Measurements from ENCODE around the gene TUBE1.

Gene TUBE1

GRCh38 chr6:112027942-112028674, 59.2 kb downstream of the TUBE1 start:
- no peak overlapping the region for H3K27ac ChIP-seq
- TF ChIP-seq ZFX (IDR thresholded peaks at IDR 0.05; ENCODE audit: borderline replicate concordance) = no peak
- TF ChIP-seq, protein P1, sequence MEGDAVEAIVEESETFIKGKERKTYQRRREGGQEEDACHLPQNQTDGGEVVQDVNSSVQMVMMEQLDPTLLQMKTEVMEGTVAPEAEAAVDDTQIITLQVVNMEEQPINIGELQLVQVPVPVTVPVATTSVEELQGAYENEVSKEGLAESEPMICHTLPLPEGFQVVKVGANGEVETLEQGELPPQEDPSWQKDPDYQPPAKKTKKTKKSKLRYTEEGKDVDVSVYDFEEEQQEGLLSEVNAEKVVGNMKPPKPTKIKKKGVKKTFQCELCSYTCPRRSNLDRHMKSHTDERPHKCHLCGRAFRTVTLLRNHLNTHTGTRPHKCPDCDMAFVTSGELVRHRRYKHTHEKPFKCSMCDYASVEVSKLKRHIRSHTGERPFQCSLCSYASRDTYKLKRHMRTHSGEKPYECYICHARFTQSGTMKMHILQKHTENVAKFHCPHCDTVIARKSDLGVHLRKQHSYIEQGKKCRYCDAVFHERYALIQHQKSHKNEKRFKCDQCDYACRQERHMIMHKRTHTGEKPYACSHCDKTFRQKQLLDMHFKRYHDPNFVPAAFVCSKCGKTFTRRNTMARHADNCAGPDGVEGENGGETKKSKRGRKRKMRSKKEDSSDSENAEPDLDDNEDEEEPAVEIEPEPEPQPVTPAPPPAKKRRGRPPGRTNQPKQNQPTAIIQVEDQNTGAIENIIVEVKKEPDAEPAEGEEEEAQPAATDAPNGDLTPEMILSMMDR (IDR thresholded peaks at IDR 0.05) = no peak

GRCh38 chr6:112026933-112027332, 60.3 kb downstream of the TUBE1 start:
- no peak overlapping the region for H3K27ac ChIP-seq
- TF ChIP-seq, protein P1 (IDR thresholded peaks at IDR 0.05) = no peak
- TF ChIP-seq ZFX (IDR thresholded peaks at IDR 0.05; ENCODE audit: borderline replicate concordance) = no peak

- H3K27ac ChIP-seq = no peak overlapping the region
- no peak for TF ChIP-seq ZFX (IDR thresholded peaks at IDR 0.05; ENCODE audit: borderline replicate concordance)
- TF ChIP-seq, protein P1 (IDR thresholded peaks at IDR 0.05) = no peak
These were observed 62.8 kb downstream of the TUBE1 start for GRCh38 chr6:112024464-112024863.

GRCh38 chr6:112022749-112023148, 64.5 kb downstream of the TUBE1 start:
- H3K27ac ChIP-seq = no peak overlapping the region

DNA sequence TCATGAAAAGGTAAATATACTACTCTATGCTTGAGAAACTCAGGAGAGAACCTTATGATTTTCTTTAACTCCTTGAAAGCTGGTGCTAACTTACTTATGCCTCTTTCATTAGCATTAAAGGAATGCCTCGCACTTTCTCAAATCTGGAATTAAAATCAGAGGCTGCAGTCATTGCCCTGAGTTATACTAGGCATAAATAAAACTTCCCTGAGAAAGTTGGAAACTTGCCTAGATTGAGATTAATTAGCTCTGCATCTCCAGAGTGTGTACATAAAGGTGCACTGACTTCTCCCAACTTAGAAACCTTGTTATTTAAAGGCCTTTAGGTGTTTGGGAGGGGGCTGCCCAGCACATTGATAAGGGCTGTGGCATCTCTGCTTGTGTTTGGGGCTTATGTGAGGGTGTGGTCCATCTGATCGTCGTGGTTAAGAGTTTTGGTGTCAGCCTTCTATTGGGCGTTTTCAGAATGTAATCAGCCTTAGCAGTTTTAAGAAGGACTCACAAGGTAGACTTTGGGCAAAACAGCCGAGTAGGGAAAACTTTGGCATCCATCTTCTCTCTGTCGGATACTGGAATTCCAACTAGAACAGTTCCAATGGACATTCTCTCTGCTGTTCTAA, 65.5 kb downstream of the TUBE1 start:
- no peak overlapping the region for H3K27ac ChIP-seq
- TF ChIP-seq, protein P1 (IDR thresholded peaks at IDR 0.05) = no peak
- no peak for TF ChIP-seq ZFX (IDR thresholded peaks at IDR 0.05; ENCODE audit: borderline replicate concordance)

More at GRCh38 chr6:112022749-112023148, 64.5 kb downstream of the TUBE1 start:
- no peak for TF ChIP-seq ZFX (IDR thresholded peaks at IDR 0.05; ENCODE audit: borderline replicate concordance)
- TF ChIP-seq, protein P1 (IDR thresholded peaks at IDR 0.05) = no peak
